Vagina (tissue), 2 donors: Measurements from ENCODE around the gene MYO1E.

Experiments used
- POLR2A ChIP-seq, 2 donors: fragments of 450-650 bp; IDR thresholded peaks; one replicate each; pipeline ENCODE4 v1.6.1; 2017; ENCODE audit warnings: antibody characterized with exemption in 2 of 2, mild to moderate bottlenecking in 2 of 2, moderate library complexity in 2 of 2
- POLR2AphosphoS5 ChIP-seq, 2 donors: sonication (generic); formaldehyde crosslinking; IDR thresholded peaks; one replicate each; pipeline ENCODE4 v1.9.0; 2017; ENCODE audit warnings: antibody characterized with exemption in 2 of 2, mild to moderate bottlenecking in 2 of 2, low read depth in 1 of 2; ENCODE audit not compliant: insufficient read depth in 1 of 2
- TF ChIP-seq, protein P1 (sequence below), 3 experiments: fragments of 450-650 bp in 2 of 3; fragments of 200-600 bp in 1 of 3; sonication (generic) in 1 of 3; IDR thresholded peaks; one replicate each; pipeline ENCODE4 v1.5.1; 2017 to 2019; ENCODE audit warnings: antibody characterized with exemption in 3 of 3, mild to moderate bottlenecking in 2 of 3, moderate library complexity in 2 of 3

DNA sequence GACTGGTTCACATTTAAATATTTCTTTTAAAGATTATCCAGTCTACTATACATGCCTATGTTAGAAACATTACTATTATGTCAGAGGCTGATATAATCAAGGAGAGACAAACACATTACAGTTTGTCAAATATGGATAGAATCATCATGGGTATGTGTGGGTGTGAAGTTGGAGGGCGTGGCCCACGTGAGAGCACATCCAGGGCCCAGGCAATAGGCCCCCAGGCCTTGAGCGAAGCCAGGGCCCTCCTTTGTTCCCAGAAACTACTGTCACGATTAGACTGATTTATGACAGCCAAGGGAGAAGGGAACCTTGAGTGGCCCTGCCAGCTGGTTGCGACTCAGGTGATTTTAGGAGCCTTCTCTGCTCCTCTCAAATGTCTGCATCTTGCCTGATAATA is 193.0 kb downstream of the MYO1E start:
- TF ChIP-seq, protein P1, sequence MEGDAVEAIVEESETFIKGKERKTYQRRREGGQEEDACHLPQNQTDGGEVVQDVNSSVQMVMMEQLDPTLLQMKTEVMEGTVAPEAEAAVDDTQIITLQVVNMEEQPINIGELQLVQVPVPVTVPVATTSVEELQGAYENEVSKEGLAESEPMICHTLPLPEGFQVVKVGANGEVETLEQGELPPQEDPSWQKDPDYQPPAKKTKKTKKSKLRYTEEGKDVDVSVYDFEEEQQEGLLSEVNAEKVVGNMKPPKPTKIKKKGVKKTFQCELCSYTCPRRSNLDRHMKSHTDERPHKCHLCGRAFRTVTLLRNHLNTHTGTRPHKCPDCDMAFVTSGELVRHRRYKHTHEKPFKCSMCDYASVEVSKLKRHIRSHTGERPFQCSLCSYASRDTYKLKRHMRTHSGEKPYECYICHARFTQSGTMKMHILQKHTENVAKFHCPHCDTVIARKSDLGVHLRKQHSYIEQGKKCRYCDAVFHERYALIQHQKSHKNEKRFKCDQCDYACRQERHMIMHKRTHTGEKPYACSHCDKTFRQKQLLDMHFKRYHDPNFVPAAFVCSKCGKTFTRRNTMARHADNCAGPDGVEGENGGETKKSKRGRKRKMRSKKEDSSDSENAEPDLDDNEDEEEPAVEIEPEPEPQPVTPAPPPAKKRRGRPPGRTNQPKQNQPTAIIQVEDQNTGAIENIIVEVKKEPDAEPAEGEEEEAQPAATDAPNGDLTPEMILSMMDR (IDR thresholded peaks at IDR 0.05), result no peak
- TF ChIP-seq POLR2AphosphoS5 (IDR thresholded peaks at IDR 0.05; ENCODE audit: insufficient read depth in 1 of 2, low read depth in 1 of 2) (no peak), POLR2A (IDR thresholded peaks at IDR 0.05) (no peak)
